Subcutaneous abdominal adipose tissue (tissue), 5 donors: ENCODE results near the gene ZFHX2.
A peak's percentile ranks its signal among the peaks of the same experiment; 100 is the strongest.
"Not testable (repeated sequence)": the region's sequence is repeated elsewhere in the genome, so short reads cannot be mapped to it uniquely, and the experiment has no call there.

Experiments used
- H3K27ac ChIP-seq: one replicate; pipeline ENCODE4 v1.7.0; 2013; ENCODE audit warnings: low read depth, mild to moderate bottlenecking, inconsistent platforms, low read length, moderate library complexity
- H3K27me3 ChIP-seq, 5 donors: one replicate each; pipeline ENCODE4 v1.7.0; 2013; ENCODE audit warnings: low read length in 5 of 5, inconsistent platforms in 1 of 5; ENCODE audit not compliant: control insufficient read depth in 5 of 5, insufficient read depth in 4 of 5
- H3K36me3 ChIP-seq, 5 donors: one replicate each; pipeline ENCODE4 v1.7.0; 2013; ENCODE audit warnings: low read length in 5 of 5; ENCODE audit not compliant: control insufficient read depth in 5 of 5, insufficient read depth in 5 of 5
- H3K4me1 ChIP-seq, 5 donors: one replicate each; pipeline ENCODE4 v1.7.0; 2013; ENCODE audit warnings: low read length in 5 of 5, mild to moderate bottlenecking in 3 of 5, moderate library complexity in 1 of 5; ENCODE audit not compliant: control insufficient read depth in 5 of 5, insufficient read depth in 5 of 5
- H3K4me3 ChIP-seq, 5 donors: one replicate each; pipeline ENCODE4 v1.7.0; 2013; ENCODE audit warnings: low read length in 5 of 5, low read depth in 1 of 5
- H3K9ac ChIP-seq, 5 donors: one replicate each; pipeline ENCODE4 v1.7.0; 2013; ENCODE audit warnings: low read length in 5 of 5, mild to moderate bottlenecking in 4 of 5, moderate library complexity in 3 of 5
- H3K9me3 ChIP-seq, 5 donors: one replicate each; pipeline ENCODE4 v1.7.0; 2013; ENCODE audit warnings: low read length in 5 of 5; ENCODE audit not compliant: control insufficient read depth in 5 of 5
- donor health status: healthy.
- donor health status: healthy.
- donor health status: healthy.
- donor health status: healthy.
- donor health status: healthy.

Gene ZFHX2

GRCh38 chr14:23551266-23552028 is at the start of gene ZFHX2:
ZFHX2 (minus strand) TSS chr14:23551765; CDS start chr14:23535325, 16,440 bp downstream.
- H3K27me3 ChIP-seq, result no peaks in the 10 kb centered on the region
- no peaks in the 10 kb centered on the region for H3K9me3 ChIP-seq
- H3K27ac ChIP-seq, result peak within 1 kb of the TSS; percentile 57
- H3K36me3 ChIP-seq, result no peaks in the 10 kb centered on the region
- H3K4me3 ChIP-seq, result peak within 1 kb of the TSS; percentile 75 to 91 (median 80)
- peaks cover under 1 to 54% (median 45%) of the 10 kb centered on the region in 5 donors for H3K4me1 ChIP-seq
- H3K9ac ChIP-seq, result peak within 1 kb of the TSS in 4 of 5 donors; percentile 70 to 86 (median 80)

DNA sequence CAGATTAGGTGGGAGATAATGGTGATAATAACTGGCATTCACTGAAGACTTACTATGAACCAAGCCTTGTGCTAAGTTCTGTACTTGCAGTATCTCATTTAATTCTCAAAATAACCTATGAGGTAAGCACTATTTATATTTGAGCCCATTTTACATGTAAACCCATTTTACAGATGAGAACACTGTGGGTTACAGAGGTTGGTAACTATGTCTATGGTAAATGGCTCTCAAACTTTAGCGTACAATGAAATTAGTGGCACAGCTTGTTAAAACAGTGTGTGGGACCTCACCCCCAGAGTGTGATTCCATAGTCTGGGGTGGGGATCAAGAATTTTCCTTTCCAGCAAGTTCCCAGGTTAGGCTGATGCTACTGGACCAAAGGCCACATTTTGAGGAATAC is 49.2 kb upstream of the ZFHX2 start:
- no peaks in the 10 kb centered on the region for H3K27me3 ChIP-seq
- no peaks in the 10 kb centered on the region for H3K9me3 ChIP-seq

GRCh38 chr14:23600322-23600707 is 48.8 kb upstream of the ZFHX2 start:
- H3K9me3 ChIP-seq, result no peaks in the 10 kb centered on the region
- H3K27ac ChIP-seq, result no peak overlapping the region
- H3K4me3 ChIP-seq, result no peak overlapping the region
- no peaks in the 10 kb centered on the region for H3K4me1 ChIP-seq
- H3K27me3 ChIP-seq, result no peaks in the 10 kb centered on the region
- H3K9ac ChIP-seq, result no peak overlapping the region
- H3K36me3 ChIP-seq, result no peaks in the 10 kb centered on the region

More for the DNA sequence above, 49.2 kb upstream of the ZFHX2 start:
- H3K9ac ChIP-seq, result no peak overlapping the region
- no peak overlapping the region for H3K27ac ChIP-seq
- no peak overlapping the region for H3K4me3 ChIP-seq
- no peaks in the 10 kb centered on the region for H3K4me1 ChIP-seq
- no peaks in the 10 kb centered on the region for H3K36me3 ChIP-seq

DNA sequence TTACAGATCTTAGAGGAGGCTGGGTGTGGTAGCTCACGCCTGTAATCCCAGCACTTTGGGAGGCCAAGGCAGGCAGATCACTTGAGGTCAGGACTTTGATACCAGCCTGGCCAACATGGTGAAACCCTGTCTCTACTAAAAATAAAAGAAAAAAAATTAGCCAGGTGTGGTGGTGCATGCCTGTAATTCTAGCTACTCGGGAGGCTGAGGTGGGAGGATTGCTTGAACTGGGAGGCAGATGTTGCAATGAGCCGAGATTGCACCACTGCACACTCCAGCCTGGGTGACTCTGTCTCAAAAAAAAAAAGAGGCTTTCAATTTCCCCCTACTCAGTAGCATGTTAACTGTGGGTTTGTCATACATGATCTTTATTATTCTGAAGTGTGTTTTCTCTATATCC is 42.6 kb upstream of the ZFHX2 start:
- H3K27ac ChIP-seq, H3K4me3 ChIP-seq: not testable (repeated sequence)

DNA sequence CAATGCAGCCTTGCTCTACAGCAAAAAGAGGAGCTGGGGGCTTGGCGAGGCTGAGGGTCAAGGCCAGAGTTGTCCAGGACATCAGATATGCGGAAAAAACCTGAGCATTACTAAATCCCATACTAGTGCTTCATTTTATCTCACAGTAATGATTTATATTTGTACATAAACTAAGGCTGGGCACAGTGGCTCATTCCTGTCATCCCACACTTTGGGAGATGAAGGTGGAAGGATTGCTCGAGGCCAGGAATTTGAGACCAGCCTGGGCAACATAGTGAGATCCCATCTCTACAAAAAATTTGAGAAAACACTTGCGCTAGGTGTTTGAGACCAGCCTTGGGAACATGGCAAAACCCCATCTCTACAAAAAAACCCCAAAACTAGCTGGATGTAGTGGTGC is 38.6 kb upstream of the ZFHX2 start:
- H3K9ac ChIP-seq, result no peak overlapping the region
- no peak overlapping the region for H3K4me3 ChIP-seq
- no peaks in the 10 kb centered on the region for H3K36me3 ChIP-seq
- no peak overlapping the region for H3K27ac ChIP-seq
- H3K4me1 ChIP-seq, result peaks cover 0 to 6% (median 3%) of the 10 kb centered on the region in 5 donors
- H3K9me3 ChIP-seq, result no peaks in the 10 kb centered on the region
- no peaks in the 10 kb centered on the region for H3K27me3 ChIP-seq

More for the DNA sequence above, 42.6 kb upstream of the ZFHX2 start:
- not testable (repeated sequence) for H3K27me3 ChIP-seq, H3K36me3 ChIP-seq, H3K4me1 ChIP-seq, H3K9me3 ChIP-seq, H3K9ac ChIP-seq

DNA sequence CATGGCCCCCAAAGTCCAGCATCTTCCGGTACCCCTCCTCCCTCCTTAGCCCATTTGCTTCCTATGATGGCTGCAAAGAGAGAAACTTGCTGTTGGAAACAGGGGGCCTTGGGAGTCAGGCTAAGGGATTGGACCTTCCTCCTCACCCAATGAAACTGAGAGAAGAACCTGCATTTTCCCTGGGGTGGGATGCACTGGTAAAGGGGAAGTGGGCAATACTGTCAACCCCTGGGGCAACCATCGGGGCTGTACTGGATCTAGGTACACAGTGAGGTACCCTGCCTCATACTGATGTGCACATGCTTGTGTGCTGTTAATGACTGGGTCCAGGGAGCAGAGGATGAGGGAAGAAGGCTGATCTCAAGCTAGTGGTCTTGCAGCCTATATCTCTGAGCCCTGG is 38.0 kb upstream of the ZFHX2 start:
- H3K27ac ChIP-seq, result no peak overlapping the region

GRCh38 chr14:23588884-23589598 is 37.5 kb upstream of the ZFHX2 start:
- no peak overlapping the region for H3K27ac ChIP-seq
- no peak overlapping the region for H3K9ac ChIP-seq
- no peaks in the 10 kb centered on the region for H3K27me3 ChIP-seq

More for the DNA sequence above, 38.0 kb upstream of the ZFHX2 start:
- H3K27me3 ChIP-seq, result no peaks in the 10 kb centered on the region
- no peaks in the 10 kb centered on the region for H3K9me3 ChIP-seq
- peaks cover 0 to 6% (median 3%) of the 10 kb centered on the region in 5 donors for H3K4me1 ChIP-seq
- H3K9ac ChIP-seq, result no peak overlapping the region
- no peaks in the 10 kb centered on the region for H3K36me3 ChIP-seq
- no peak overlapping the region for H3K4me3 ChIP-seq

DNA sequence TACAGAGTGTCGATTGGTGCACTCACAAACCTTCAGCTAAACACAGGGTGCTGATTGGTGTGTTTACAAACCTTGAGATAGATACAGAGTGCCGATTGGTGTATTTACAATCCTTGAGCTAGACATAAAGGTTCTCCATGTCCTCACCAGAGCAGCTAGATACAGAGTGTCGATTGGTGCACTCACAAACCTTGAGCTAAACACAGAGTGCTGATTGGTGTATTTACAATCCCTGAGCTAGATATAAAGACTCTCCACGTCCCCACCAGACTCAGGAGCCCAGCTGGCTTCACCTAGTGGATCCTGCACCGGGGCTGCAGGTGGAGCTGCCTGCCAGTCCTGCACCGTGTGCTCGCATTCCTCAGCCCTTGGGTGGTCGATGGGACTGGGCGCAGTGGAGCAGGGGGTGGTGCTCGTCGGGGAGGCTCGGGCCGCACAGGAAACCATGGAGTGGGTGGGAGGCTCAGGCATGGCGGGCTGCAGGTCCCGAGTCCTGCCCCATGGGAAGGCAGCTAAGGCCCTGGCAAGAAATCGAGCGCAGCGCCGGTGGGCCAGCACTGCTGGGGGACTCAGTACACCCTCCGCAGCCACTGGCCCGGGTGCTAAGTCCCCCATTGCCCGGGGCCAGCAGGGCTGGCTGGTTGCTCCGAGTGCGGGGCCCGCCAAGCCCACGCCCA is 33.1 kb upstream of the ZFHX2 start:
- H3K27me3 ChIP-seq, result peaks cover 0 to 12% (median 4%) of the 10 kb centered on the region in 5 donors
- H3K27ac ChIP-seq, H3K4me1 ChIP-seq, H3K4me3 ChIP-seq, H3K36me3 ChIP-seq, H3K9ac ChIP-seq, H3K9me3 ChIP-seq: not testable (repeated sequence)

More at GRCh38 chr14:23588884-23589598, 37.5 kb upstream of the ZFHX2 start:
- H3K4me3 ChIP-seq, result no peak overlapping the region
- H3K4me1 ChIP-seq, result peaks cover 0 to 6% (median 3%) of the 10 kb centered on the region in 5 donors
- H3K36me3 ChIP-seq, result no peaks in the 10 kb centered on the region
- no peaks in the 10 kb centered on the region for H3K9me3 ChIP-seq

- H3K4me1 ChIP-seq, H3K36me3 ChIP-seq, H3K4me3 ChIP-seq, H3K27ac ChIP-seq, H3K9ac ChIP-seq, H3K9me3 ChIP-seq: not testable (repeated sequence)
- H3K27me3 ChIP-seq, result peaks cover 3 to 16% (median 12%) of the 10 kb centered on the region in 5 donors
Measured at GRCh38 chr14:23583761-23584526, 32.4 kb upstream of the ZFHX2 start.
